ENCODE data around the gene FAAH. TPM values are rescaled to one million over a fixed set of nuclear protein-coding genes. Genes with fewer than 3 reads are reported as not detected.

The FAAH gene
- total and polyA plus RNA-seq, 10 of the 15 experiments (the other 5 are each of a cell fraction or from before 2014, with no cell fraction given), result 0.07 to 2.5 (median 0.64) TPM; not detected in 1

DNA sequence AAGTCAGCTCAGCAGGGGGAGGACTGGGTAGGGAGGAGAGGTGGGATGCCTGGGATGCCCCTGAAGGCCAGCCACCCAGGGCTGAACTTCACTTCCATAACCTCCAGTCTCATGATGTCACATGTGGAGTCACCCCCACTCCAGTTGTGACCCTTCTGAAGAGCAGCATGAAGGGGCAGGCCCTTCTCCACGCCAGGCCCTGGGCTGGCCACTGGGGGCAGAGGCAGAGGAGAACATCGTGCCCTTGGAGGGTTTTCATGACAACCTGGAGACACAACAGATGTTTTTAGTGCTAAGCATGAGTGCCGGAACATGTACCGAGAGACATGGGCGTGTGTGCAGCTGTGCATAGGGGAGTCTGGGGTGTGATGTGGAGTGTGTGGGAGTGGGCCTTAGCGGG lies 37.6 kb downstream of the FAAH start:
- H4K20me1 ChIP-seq (ENCODE audit: control insufficient read depth, insufficient read depth), result no peaks in the 10 kb centered on the region
- CTCF ChIA-PET, result interaction anchor here (1.5 to 3.7 kb wide), 2 partner anchors 10 to 14 kb away, joined by 7 to 31 read pairs; no protein-coding TSS in a partner anchor
- TF ChIP-seq SREBF1 (IDR thresholded peaks at IDR 0.05; ENCODE audit: low read length) (no peak), RAD21 (IDR thresholded peaks at IDR 0.05; ENCODE audit: insufficient read depth, low read depth, low read length) (no peak), SKIL (IDR thresholded peaks at IDR 0.05; ENCODE audit: low read depth, poor library complexity, severe bottlenecking) (no peak)
- TF ChIP-seq, protein P1, sequence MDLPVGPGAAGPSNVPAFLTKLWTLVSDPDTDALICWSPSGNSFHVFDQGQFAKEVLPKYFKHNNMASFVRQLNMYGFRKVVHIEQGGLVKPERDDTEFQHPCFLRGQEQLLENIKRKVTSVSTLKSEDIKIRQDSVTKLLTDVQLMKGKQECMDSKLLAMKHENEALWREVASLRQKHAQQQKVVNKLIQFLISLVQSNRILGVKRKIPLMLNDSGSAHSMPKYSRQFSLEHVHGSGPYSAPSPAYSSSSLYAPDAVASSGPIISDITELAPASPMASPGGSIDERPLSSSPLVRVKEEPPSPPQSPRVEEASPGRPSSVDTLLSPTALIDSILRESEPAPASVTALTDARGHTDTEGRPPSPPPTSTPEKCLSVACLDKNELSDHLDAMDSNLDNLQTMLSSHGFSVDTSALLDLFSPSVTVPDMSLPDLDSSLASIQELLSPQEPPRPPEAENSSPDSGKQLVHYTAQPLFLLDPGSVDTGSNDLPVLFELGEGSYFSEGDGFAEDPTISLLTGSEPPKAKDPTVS (IDR thresholded peaks at IDR 0.05; ENCODE audit: low read depth, low read length), result no peak
- TF ChIP-seq, protein P2, sequence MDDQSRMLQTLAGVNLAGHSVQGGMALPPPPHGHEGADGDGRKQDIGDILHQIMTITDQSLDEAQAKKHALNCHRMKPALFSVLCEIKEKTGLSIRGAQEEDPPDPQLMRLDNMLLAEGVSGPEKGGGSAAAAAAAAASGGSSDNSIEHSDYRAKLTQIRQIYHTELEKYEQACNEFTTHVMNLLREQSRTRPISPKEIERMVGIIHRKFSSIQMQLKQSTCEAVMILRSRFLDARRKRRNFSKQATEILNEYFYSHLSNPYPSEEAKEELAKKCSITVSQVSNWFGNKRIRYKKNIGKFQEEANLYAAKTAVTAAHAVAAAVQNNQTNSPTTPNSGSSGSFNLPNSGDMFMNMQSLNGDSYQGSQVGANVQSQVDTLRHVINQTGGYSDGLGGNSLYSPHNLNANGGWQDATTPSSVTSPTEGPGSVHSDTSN (IDR thresholded peaks at IDR 0.05; ENCODE audit: insufficient replicate concordance, low read depth, low read length), result no peak
- TF ChIP-seq, protein P3, sequence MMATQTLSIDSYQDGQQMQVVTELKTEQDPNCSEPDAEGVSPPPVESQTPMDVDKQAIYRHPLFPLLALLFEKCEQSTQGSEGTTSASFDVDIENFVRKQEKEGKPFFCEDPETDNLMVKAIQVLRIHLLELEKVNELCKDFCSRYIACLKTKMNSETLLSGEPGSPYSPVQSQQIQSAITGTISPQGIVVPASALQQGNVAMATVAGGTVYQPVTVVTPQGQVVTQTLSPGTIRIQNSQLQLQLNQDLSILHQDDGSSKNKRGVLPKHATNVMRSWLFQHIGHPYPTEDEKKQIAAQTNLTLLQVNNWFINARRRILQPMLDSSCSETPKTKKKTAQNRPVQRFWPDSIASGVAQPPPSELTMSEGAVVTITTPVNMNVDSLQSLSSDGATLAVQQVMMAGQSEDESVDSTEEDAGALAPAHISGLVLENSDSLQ (IDR thresholded peaks at IDR 0.05), result no peak
- TF ChIP-seq, protein P4, sequence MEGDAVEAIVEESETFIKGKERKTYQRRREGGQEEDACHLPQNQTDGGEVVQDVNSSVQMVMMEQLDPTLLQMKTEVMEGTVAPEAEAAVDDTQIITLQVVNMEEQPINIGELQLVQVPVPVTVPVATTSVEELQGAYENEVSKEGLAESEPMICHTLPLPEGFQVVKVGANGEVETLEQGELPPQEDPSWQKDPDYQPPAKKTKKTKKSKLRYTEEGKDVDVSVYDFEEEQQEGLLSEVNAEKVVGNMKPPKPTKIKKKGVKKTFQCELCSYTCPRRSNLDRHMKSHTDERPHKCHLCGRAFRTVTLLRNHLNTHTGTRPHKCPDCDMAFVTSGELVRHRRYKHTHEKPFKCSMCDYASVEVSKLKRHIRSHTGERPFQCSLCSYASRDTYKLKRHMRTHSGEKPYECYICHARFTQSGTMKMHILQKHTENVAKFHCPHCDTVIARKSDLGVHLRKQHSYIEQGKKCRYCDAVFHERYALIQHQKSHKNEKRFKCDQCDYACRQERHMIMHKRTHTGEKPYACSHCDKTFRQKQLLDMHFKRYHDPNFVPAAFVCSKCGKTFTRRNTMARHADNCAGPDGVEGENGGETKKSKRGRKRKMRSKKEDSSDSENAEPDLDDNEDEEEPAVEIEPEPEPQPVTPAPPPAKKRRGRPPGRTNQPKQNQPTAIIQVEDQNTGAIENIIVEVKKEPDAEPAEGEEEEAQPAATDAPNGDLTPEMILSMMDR (IDR thresholded peaks at IDR 0.05 in 2 of 3, conservative IDR thresholded peaks at IDR 0.05 in 1 of 3; ENCODE audit: control insufficient read depth in 2 of 3, extremely low read depth in 1 of 3, insufficient read depth in 1 of 3, low read depth in 3 of 3, low read length in 3 of 3), result peak in 1 of 3 experiments; percentile 7; a peak in 1 of 6 replicates
- RAD21 ChIA-PET (ENCODE audit: unreplicated experiment), result no interaction called here
- BruUV-seq (replicated peaks), result no TSS peak
- no peak overlapping the region for H3K4me2 ChIP-seq (ENCODE audit: control insufficient read depth, insufficient read depth)
- DNase-seq (ENCODE audit: low read depth, low spot score) (no peak), FAIRE-seq (no peak), ATAC-seq (0 out of 3 replicates have a peak, but pooled peaks have one; percentile 21)
- SMC1A ChIA-PET (ENCODE audit: uncharacterized antibody, unreplicated experiment), result no interaction called here
- H3K9me3 ChIP-seq (replicated peaks; ENCODE audit: control insufficient read depth, insufficient read depth, low read length), result no peaks in the 10 kb centered on the region
- no peaks in the 10 kb centered on the region for H3K36me3 ChIP-seq (ENCODE audit: control insufficient read depth in 2 of 2, insufficient read depth in 2 of 2, low read length in 1 of 2)
- no peak overlapping the region for H3K4me3 ChIP-seq
- H3K4me1 ChIP-seq (ENCODE audit: control insufficient read depth, insufficient read depth, low read length), result no peaks in the 10 kb centered on the region
- no peak overlapping the region for H2AFZ ChIP-seq (ENCODE audit: control insufficient read depth, low read depth, low read length)
- H3K79me2 ChIP-seq (ENCODE audit: control insufficient read depth, insufficient read depth, low read length), result no peaks in the 10 kb centered on the region
- H3K27me3 ChIP-seq (replicated peaks in 1 of 2; ENCODE audit: control insufficient read depth in 2 of 2, insufficient read depth in 2 of 2, low read length in 1 of 2), result peaks cover 0 to 1% of the 10 kb centered on the region in 2 experiments; a peak in 2 of 4 replicates
- intact Hi-C loops (cut with micrococcal nuclease; ENCODE audit: unreplicated experiment) (no loop called here), in situ Hi-C loops (cut with MboI) (no loop called here)
- H3K27ac ChIP-seq (ENCODE audit: control insufficient read depth, insufficient read depth), result no peak overlapping the region
- POLR2A ChIA-PET, result no interaction called here
- 36% methylated on average over 6 of the region's 6 CpGs for WGBS (ENCODE audit: insufficient coverage, insufficient replicate concordance, low lambda C conversion rate, missing lambda C conversion rate)
- no peak overlapping the region for H3K9ac ChIP-seq (ENCODE audit: control insufficient read depth, insufficient read depth, low read length)
